ENCODE data around the gene VCAM1. TPM values are rescaled to one million over a fixed set of nuclear protein-coding genes. Genes with fewer than 3 reads are reported as not detected.

VCAM1 gene
- total RNA-seq, 1 experiment from 2014 or later, result 0.07 TPM

DNA sequence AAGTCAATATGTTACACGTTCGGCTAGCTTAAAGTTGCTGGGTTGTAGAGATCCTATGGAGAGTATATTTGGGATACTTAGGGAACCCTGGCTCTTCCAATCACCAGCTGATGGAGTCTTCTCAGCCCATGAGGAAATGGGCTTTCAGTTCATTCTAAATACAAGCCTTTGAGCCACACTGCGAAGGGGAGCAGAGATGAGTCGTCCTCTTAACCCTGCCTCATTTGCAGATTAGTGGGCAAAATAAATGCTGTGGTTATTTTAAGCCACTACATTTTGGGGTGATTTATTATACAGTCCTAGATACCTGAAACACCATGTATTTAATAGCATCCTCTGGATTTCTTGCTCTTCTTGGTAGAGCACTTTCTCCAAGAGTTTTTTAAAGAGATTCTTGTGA, 19.0 kb upstream of the VCAM1 start:
- Histone ChIP-seq H3K4me1 (ENCODE audit: insufficient read depth, low read length) (0 out of 2 replicates have a peak, but pooled peaks cover 4% of the 10 kb centered on the region), H3K4ac (ENCODE audit: low read depth, low read length) (no peak overlapping the region), H3K27ac (ENCODE audit: insufficient read length, low read depth, low read length) (no peak overlapping the region), H2BK120ac (ENCODE audit: low read depth, low read length, poor library complexity, severe bottlenecking) (no peak overlapping the region), H3K79me1 (ENCODE audit: insufficient read depth, low read depth, low read length, poor library complexity, severe bottlenecking) (no peaks in the 10 kb centered on the region), H3K9me3 (ENCODE audit: control insufficient read depth, low read depth, low read length) (no peaks in the 10 kb centered on the region), H3K4me2 (ENCODE audit: insufficient read depth, insufficient read length, low read length) (no peak overlapping the region), H3K9ac (ENCODE audit: extremely low read depth, insufficient read length, low read length) (no peak overlapping the region), H2AFZ (ENCODE audit: low read length) (no peak overlapping the region), H3K27me3 (ENCODE audit: insufficient read depth, low read length) (no peaks in the 10 kb centered on the region), H4K5ac (ENCODE audit: insufficient read length, low read depth, low read length) (no peak overlapping the region), H3T11ph (ENCODE audit: low read length) (no peak overlapping the region), H3K18ac (ENCODE audit: insufficient read length, low read depth, low read length) (no peak overlapping the region), H2BK20ac (ENCODE audit: low read depth, low read length, poor library complexity, severe bottlenecking) (no peak overlapping the region), H4K20me1 (ENCODE audit: control insufficient read depth, insufficient read depth, insufficient read length) (no peaks in the 10 kb centered on the region), H3K23ac (ENCODE audit: insufficient read length, low read depth, low read length) (no peak overlapping the region), H4K8ac (replicated peaks; ENCODE audit: insufficient read length, low read depth, low read length) (no peak overlapping the region), H3K14ac (ENCODE audit: insufficient read depth, low read length) (no peak overlapping the region), H4K91ac (ENCODE audit: insufficient read length, low read depth, low read length) (no peak overlapping the region), H2AK5ac (ENCODE audit: insufficient read length, low read length) (no peak overlapping the region), H2BK5ac (ENCODE audit: insufficient read length, low read length) (no peak overlapping the region), H2BK12ac (ENCODE audit: insufficient read length, low read depth, low read length) (no peak overlapping the region), H2BK15ac (ENCODE audit: low read depth, low read length) (no peak overlapping the region), H3K79me2 (ENCODE audit: insufficient read depth, low read length) (no peaks in the 10 kb centered on the region), H3K23me2 (ENCODE audit: insufficient read length, low read depth, low read length, poor library complexity, severe bottlenecking) (no peaks in the 10 kb centered on the region), H3K56ac (ENCODE audit: insufficient read length, low read depth, low read length) (no peak overlapping the region)
- Mint-ChIP-seq H3K4me3 (no peak overlapping the region), H3K36me3 (ENCODE audit: insufficient read depth in 1 of 3, low read depth in 3 of 3) (0 out of 7 replicates have a peak, but pooled peaks cover 0 to 3% (median 0%) of the 10 kb centered on the region in 3 experiments), H3K27me3 (ENCODE audit: low read depth) (no peaks in the 10 kb centered on the region), H3K9me3 (peaks cover 3 to 4% of the 10 kb centered on the region in 2 experiments; a peak in 1 of 5 replicates), H3K27ac (peak overlapping the region in 1 of 3 experiments; percentile 49; a peak in 1 of 7 replicates), H3K4me1 (peaks cover 6% of the 10 kb centered on the region in 2 experiments)
- WGBS (ENCODE audit: extremely low coverage, insufficient read length, low lambda C conversion rate), result no CpG with 5 or more reads among the region's 4 CpGs
- no peak for TF ChIP-seq CTCF (conservative IDR thresholded peaks at IDR 0.05)
- no peak for DNase-seq
